Measurements from ENCODE around the gene TBL1X.

DNA sequence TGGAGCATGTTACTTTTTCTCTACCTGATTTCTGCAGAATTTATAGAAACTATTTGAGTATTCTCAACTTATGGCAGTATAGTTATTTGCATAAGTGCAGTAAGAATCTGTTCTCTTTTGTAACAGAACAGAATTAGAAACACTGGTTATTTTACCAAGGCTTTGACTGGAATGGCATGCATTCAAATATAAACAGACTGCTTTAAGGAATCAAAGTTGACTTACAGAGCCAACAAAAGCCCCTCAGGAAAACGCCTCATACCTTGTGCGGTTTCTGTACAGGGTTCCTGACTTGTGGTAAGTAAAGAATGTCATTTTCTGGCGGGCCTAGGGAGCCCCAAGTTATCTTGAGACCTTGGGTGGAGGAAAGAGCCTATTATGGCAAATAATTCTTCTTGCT, 203.7 kb downstream of the TBL1X start:
- no peak for TF ChIP-seq POLR2A (IDR thresholded peaks at IDR 0.05)
- TF ChIP-seq, protein P1, sequence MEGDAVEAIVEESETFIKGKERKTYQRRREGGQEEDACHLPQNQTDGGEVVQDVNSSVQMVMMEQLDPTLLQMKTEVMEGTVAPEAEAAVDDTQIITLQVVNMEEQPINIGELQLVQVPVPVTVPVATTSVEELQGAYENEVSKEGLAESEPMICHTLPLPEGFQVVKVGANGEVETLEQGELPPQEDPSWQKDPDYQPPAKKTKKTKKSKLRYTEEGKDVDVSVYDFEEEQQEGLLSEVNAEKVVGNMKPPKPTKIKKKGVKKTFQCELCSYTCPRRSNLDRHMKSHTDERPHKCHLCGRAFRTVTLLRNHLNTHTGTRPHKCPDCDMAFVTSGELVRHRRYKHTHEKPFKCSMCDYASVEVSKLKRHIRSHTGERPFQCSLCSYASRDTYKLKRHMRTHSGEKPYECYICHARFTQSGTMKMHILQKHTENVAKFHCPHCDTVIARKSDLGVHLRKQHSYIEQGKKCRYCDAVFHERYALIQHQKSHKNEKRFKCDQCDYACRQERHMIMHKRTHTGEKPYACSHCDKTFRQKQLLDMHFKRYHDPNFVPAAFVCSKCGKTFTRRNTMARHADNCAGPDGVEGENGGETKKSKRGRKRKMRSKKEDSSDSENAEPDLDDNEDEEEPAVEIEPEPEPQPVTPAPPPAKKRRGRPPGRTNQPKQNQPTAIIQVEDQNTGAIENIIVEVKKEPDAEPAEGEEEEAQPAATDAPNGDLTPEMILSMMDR (IDR thresholded peaks at IDR 0.05): no peak
- no peak for TF ChIP-seq EP300 (IDR thresholded peaks at IDR 0.05)
